ENCODE results near the gene DLG2.
A peak's percentile ranks its signal among the peaks of the same experiment; 100 is the strongest.

The DLG2 gene

DNA sequence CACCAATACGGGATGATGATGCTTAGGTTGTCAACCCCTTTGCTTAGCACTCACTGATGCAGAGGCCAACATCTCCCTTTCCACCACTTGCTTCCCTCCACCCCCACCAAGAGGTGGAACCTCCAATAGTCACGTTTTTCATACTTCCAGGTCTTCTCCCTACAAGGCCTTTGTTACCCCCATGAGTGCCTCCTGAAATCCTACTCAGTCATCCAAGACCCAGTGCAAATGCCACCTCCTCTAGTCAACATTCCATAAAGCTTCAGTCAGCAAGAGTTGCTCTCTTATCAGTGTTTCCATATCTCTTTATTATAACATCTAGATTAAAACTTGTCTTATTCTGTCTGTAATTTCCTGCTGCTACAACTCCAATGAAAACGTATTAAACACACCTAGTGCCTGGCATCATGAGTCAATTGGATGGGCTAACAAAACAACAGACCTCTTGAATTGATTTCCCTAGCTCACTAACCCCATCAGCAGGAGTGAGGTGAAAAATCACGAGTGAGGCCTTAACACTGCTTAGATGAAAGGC is 1970.3 kb downstream of the DLG2 start:
- 73% methylated on average over 3 of the region's 4 CpGs for WGBS
- H3K4me3 ChIP-seq (ENCODE audit: insufficient read depth in 1 of 2, low read depth in 1 of 2, low read length in 2 of 2), result no peak overlapping the region

DNA sequence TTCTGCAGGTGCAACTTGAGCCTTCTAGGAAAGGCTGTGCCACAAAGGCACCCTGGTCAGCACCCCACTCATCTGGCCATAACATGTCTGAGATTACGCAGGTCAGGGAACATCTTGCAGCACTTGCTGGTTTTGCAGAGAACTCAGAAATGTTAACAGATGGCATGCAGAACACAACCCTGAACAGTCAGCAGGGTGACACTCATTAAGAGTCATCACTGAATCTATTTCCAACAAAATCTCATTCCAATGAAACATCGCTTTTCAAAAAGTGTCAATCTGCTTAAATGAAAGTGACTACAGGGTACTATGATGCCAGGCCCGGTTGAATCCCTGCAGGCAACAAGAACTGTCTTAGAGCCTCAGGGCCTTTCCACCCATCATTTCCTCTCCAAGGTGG is 1971.2 kb downstream of the DLG2 start:
- Histone ChIP-seq H3K14ac (ENCODE audit: low read length in 2 of 2) (no peak overlapping the region), H3K36me3 (ENCODE audit: control insufficient read depth in 1 of 2, insufficient read depth in 2 of 2, low read depth in 1 of 2, low read length in 2 of 2) (no peaks in the 10 kb centered on the region), H3K27ac (ENCODE audit: low read length, poor library complexity, severe bottlenecking) (no peak overlapping the region), H2AK5ac (ENCODE audit: low read length, severe bottlenecking) (no peak overlapping the region), H3K9me3 (ENCODE audit: control insufficient read depth, low read length) (no peaks in the 10 kb centered on the region), H3K4me2 (ENCODE audit: low read length, poor library complexity, severe bottlenecking) (no peak overlapping the region), H3K4me3 (ENCODE audit: insufficient read depth in 1 of 2, low read depth in 1 of 2, low read length in 2 of 2) (no peak overlapping the region), H2BK15ac (ENCODE audit: low read depth, poor library complexity, severe bottlenecking) (no peak overlapping the region), H2BK12ac (ENCODE audit: low read length in 2 of 2) (no peak overlapping the region), H3K9ac (ENCODE audit: low read length) (no peak overlapping the region), H3K23ac (ENCODE audit: low read length in 2 of 2) (no peak overlapping the region), H3K18ac (ENCODE audit: low read depth in 1 of 2, low read length in 2 of 2) (no peak overlapping the region), H3K27me3 (ENCODE audit: control insufficient read depth in 1 of 2, insufficient read depth in 1 of 2, low read length in 2 of 2) (no peaks in the 10 kb centered on the region), H2BK120ac (ENCODE audit: low read depth, low read length) (no peak overlapping the region), H3K79me1 (replicated peaks; ENCODE audit: low read length, poor library complexity, severe bottlenecking) (no peaks in the 10 kb centered on the region), H2AFZ (ENCODE audit: low read depth, low read length) (no peak overlapping the region), H2BK5ac (ENCODE audit: low read depth, low read length, poor library complexity, severe bottlenecking) (no peak overlapping the region), H3K4ac (ENCODE audit: low read depth in 1 of 2, low read length in 2 of 2) (no peak overlapping the region), H4K91ac (ENCODE audit: low read length) (no peak overlapping the region), H4K8ac (ENCODE audit: low read length) (no peak overlapping the region), H3K4me1 (ENCODE audit: control insufficient read depth, insufficient read depth, low read depth, low read length) (no peaks in the 10 kb centered on the region)
- WGBS, result 96% methylated on average over 3 of the region's 3 CpGs
- DNase-seq, result no peak

More for the DNA sequence above, 1970.3 kb downstream of the DLG2 start:
- Histone ChIP-seq H4K91ac (ENCODE audit: low read length) (no peak overlapping the region), H3K4ac (ENCODE audit: low read depth in 1 of 2, low read length in 2 of 2) (no peak overlapping the region), H3K9ac (ENCODE audit: low read length) (no peak overlapping the region), H3K4me1 (ENCODE audit: control insufficient read depth, insufficient read depth, low read depth, low read length) (no peaks in the 10 kb centered on the region), H2BK15ac (ENCODE audit: low read depth, poor library complexity, severe bottlenecking) (no peak overlapping the region), H3K79me1 (replicated peaks; ENCODE audit: low read length, poor library complexity, severe bottlenecking) (no peaks in the 10 kb centered on the region), H3K27ac (ENCODE audit: low read length, poor library complexity, severe bottlenecking) (no peak overlapping the region), H3K9me3 (ENCODE audit: control insufficient read depth, low read length) (no peaks in the 10 kb centered on the region), H2AK5ac (ENCODE audit: low read length, severe bottlenecking) (no peak overlapping the region), H2BK120ac (ENCODE audit: low read depth, low read length) (no peak overlapping the region), H2BK5ac (ENCODE audit: low read depth, low read length, poor library complexity, severe bottlenecking) (no peak overlapping the region), H3K27me3 (ENCODE audit: control insufficient read depth in 1 of 2, insufficient read depth in 1 of 2, low read length in 2 of 2) (no peaks in the 10 kb centered on the region), H4K8ac (ENCODE audit: low read length) (no peak overlapping the region), H2AFZ (ENCODE audit: low read depth, low read length) (no peak overlapping the region), H2BK12ac (ENCODE audit: low read length in 2 of 2) (no peak overlapping the region), H3K23ac (ENCODE audit: low read length in 2 of 2) (no peak overlapping the region), H3K14ac (ENCODE audit: low read length in 2 of 2) (no peak overlapping the region), H3K4me2 (ENCODE audit: low read length, poor library complexity, severe bottlenecking) (no peak overlapping the region), H3K18ac (ENCODE audit: low read depth in 1 of 2, low read length in 2 of 2) (no peak overlapping the region), H3K36me3 (ENCODE audit: control insufficient read depth in 1 of 2, insufficient read depth in 2 of 2, low read depth in 1 of 2, low read length in 2 of 2) (no peaks in the 10 kb centered on the region)
- DNase-seq, result no peak

DNA sequence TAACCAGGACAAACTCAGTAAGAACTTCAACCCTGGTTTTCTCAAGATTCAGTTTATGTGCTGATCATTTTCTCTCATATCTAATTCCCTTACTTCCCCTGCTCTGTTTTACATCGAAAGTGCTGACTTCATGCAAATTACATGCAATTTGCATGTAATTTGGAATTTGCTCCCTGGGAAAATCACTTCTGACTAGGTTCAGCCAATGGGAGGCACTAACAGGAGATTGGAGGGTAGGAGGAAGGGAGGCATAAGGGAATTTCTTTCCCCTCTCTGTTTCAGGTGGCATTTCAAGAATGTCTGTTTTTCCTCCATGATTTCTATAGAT is 1977.7 kb downstream of the DLG2 start:
- Histone ChIP-seq H3K4me2 (ENCODE audit: low read length, poor library complexity, severe bottlenecking) (no peak overlapping the region), H3K4ac (ENCODE audit: low read depth in 1 of 2, low read length in 2 of 2) (no peak overlapping the region), H3K36me3 (ENCODE audit: control insufficient read depth in 1 of 2, insufficient read depth in 2 of 2, low read depth in 1 of 2, low read length in 2 of 2) (no peaks in the 10 kb centered on the region), H3K14ac (ENCODE audit: low read length in 2 of 2) (no peak overlapping the region), H3K4me1 (ENCODE audit: control insufficient read depth, insufficient read depth, low read depth, low read length) (no peaks in the 10 kb centered on the region), H4K91ac (ENCODE audit: low read length) (no peak overlapping the region), H3K9ac (ENCODE audit: low read length) (no peak overlapping the region), H2BK120ac (ENCODE audit: low read depth, low read length) (no peak overlapping the region), H3K9me3 (ENCODE audit: control insufficient read depth, low read length) (no peaks in the 10 kb centered on the region), H3K27ac (ENCODE audit: low read length, poor library complexity, severe bottlenecking) (no peak overlapping the region), H2AFZ (ENCODE audit: low read depth, low read length) (no peak overlapping the region), H2BK12ac (ENCODE audit: low read length in 2 of 2) (no peak overlapping the region), H3K4me3 (ENCODE audit: insufficient read depth in 1 of 2, low read depth in 1 of 2, low read length in 2 of 2) (no peak overlapping the region), H3K18ac (ENCODE audit: low read depth in 1 of 2, low read length in 2 of 2) (no peak overlapping the region), H4K8ac (ENCODE audit: low read length) (no peak overlapping the region), H2BK15ac (ENCODE audit: low read depth, poor library complexity, severe bottlenecking) (no peak overlapping the region), H3K23ac (ENCODE audit: low read length in 2 of 2) (no peak overlapping the region), H3K79me1 (replicated peaks; ENCODE audit: low read length, poor library complexity, severe bottlenecking) (no peaks in the 10 kb centered on the region), H3K27me3 (ENCODE audit: control insufficient read depth in 1 of 2, insufficient read depth in 1 of 2, low read length in 2 of 2) (no peaks in the 10 kb centered on the region), H2BK5ac (ENCODE audit: low read depth, low read length, poor library complexity, severe bottlenecking) (no peak overlapping the region), H2AK5ac (ENCODE audit: low read length, severe bottlenecking) (no peak overlapping the region)
- 100% methylated on average over 1 of the region's 1 CpG for WGBS
- DNase-seq, result no peak

DNA sequence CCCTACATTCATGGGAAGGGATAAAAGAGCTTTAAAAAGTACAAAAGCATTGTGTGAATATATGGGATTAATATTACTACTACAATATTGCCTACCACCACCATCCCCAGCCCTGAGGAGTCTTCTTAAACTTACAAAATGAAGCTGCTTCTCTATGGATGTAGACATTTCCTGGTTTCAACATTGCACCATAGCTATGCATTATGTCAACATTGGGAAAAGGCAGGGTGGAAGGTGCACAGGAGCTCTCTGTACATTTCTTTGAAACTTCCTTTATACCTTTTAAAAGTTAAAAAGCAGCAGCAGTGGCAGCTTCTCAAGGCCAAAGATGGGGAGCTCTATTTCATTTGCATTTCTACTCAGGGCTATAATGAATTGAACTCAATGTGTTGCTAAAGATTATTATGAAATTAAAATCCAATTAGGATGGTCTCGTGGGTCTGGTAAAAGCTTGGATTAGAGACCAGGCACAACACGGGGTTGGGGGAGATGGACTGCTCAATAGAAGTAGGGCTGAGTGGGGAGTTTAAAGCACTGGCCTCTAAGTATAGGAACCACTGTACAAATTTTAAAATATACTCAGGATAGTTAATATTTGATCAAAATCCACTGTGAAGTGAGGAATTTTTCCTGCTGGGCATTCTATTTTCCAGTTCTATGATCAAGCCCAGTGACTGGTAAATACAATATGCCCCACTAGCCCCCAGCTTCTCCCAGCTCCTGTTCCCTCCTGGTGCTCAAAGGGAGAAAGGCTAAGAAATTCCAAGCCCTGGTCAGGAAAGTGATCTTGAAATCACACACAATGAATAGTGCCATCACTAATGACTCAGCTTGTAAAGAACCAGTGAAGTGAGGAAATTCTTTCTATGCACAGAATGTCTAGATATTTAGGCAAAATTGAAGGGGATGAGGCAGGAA is 1978.3 kb downstream of the DLG2 start:
- no peak overlapping the region for H2AFZ ChIP-seq (ENCODE audit: low read depth, low read length)
- H2BK15ac ChIP-seq (ENCODE audit: low read depth, poor library complexity, severe bottlenecking), result no peak overlapping the region
- no peaks in the 10 kb centered on the region for H3K9me3 ChIP-seq (ENCODE audit: control insufficient read depth, low read length)
- H2BK5ac ChIP-seq (ENCODE audit: low read depth, low read length, poor library complexity, severe bottlenecking), result no peak overlapping the region
- H3K79me1 ChIP-seq (replicated peaks; ENCODE audit: low read length, poor library complexity, severe bottlenecking), result no peaks in the 10 kb centered on the region
- no peaks in the 10 kb centered on the region for H3K27me3 ChIP-seq (ENCODE audit: control insufficient read depth in 1 of 2, insufficient read depth in 1 of 2, low read length in 2 of 2)
- no peak overlapping the region for H4K8ac ChIP-seq (ENCODE audit: low read length)
- no peak overlapping the region for H3K27ac ChIP-seq (ENCODE audit: low read length, poor library complexity, severe bottlenecking)
- H3K14ac ChIP-seq (ENCODE audit: low read length in 2 of 2), result no peak overlapping the region
- H2BK120ac ChIP-seq (ENCODE audit: low read depth, low read length), result no peak overlapping the region
- H2BK12ac ChIP-seq (ENCODE audit: low read length in 2 of 2), result no peak overlapping the region
- H3K4me1 ChIP-seq (ENCODE audit: control insufficient read depth, insufficient read depth, low read depth, low read length), result no peaks in the 10 kb centered on the region
- no peak overlapping the region for H3K18ac ChIP-seq (ENCODE audit: low read depth in 1 of 2, low read length in 2 of 2)
- WGBS, result 79% methylated on average over 2 of the region's 2 CpGs
- no peak overlapping the region for H3K4me3 ChIP-seq (ENCODE audit: insufficient read depth in 1 of 2, low read depth in 1 of 2, low read length in 2 of 2)
- H3K9ac ChIP-seq (ENCODE audit: low read length), result no peak overlapping the region
- H3K4ac ChIP-seq (ENCODE audit: low read depth in 1 of 2, low read length in 2 of 2), result no peak overlapping the region
- H3K23ac ChIP-seq (ENCODE audit: low read length in 2 of 2), result no peak overlapping the region
- no peak overlapping the region for H4K91ac ChIP-seq (ENCODE audit: low read length)
- no peak overlapping the region for H3K4me2 ChIP-seq (ENCODE audit: low read length, poor library complexity, severe bottlenecking)
- no peaks in the 10 kb centered on the region for H3K36me3 ChIP-seq (ENCODE audit: control insufficient read depth in 1 of 2, insufficient read depth in 2 of 2, low read depth in 1 of 2, low read length in 2 of 2)
- H2AK5ac ChIP-seq (ENCODE audit: low read length, severe bottlenecking), result no peak overlapping the region
- peak; percentile 8 for DNase-seq

Measured in mesenchymal stem cell (in vitro differentiated cells and primary cell).